Neural progenitor cell (in vitro differentiated cells): ENCODE measurements around the gene CDC20B. TPM values are rescaled to one million over a fixed set of nuclear protein-coding genes. Genes with fewer than 3 reads are reported as not detected.
A peak's percentile ranks its signal among the peaks of the same experiment; 100 is the strongest.

Source experiments
- DNase-seq: peaks from one replicate; pipeline ENCODE4 v3.0.0-alpha.2; 2016; ENCODE audit warnings: low spot score
- H2AFZ ChIP-seq: fragments of 200-600 bp; sonication (generic); replicated peaks from 2 replicates; pipeline ENCODE4 v1.6.1; 2016; ENCODE audit warnings: antibody characterized with exemption
- H3F3A ChIP-seq: fragments of 200-600 bp; sonication (generic); 2 replicates; pipeline ENCODE4 v1.6.1; 2016; ENCODE audit warnings: antibody characterized with exemption, low read depth
- H3K27ac ChIP-seq: fragments of 200-600 bp; sonication (generic); 2 replicates; pipeline ENCODE4 v1.5.1; 2016; ENCODE audit warnings: mild to moderate bottlenecking
- H3K27me3 ChIP-seq: fragments of 200-600 bp; sonication (generic); 2 replicates; pipeline ENCODE4 v1.6.1; 2016; ENCODE audit warnings: mild to moderate bottlenecking, moderate library complexity
- H3K36me3 ChIP-seq: fragments of 200-600 bp; sonication (generic); 2 replicates; pipeline ENCODE4 v1.5.1; 2016
- H3K4me1 ChIP-seq: fragments of 200-600 bp; sonication (generic); 2 replicates; pipeline ENCODE4 v1.6.1; 2016; ENCODE audit warnings: mixed run types
- H3K4me2 ChIP-seq: fragments of 200-600 bp; sonication (generic); 2 replicates; pipeline ENCODE4 v1.6.1; 2016
- H3K4me3 ChIP-seq: fragments of 200-600 bp; sonication (generic); 2 replicates; pipeline ENCODE4 v1.5.1; 2016
- H3K79me2 ChIP-seq: fragments of 200-600 bp; sonication (generic); 2 replicates; pipeline ENCODE4 v1.6.1; 2016; ENCODE audit warnings: low read depth
- H3K9ac ChIP-seq: fragments of 200-600 bp; sonication (generic); 2 replicates; pipeline ENCODE4 v1.6.1; 2016
- H3K9me3 ChIP-seq: fragments of 200-600 bp; sonication (generic); 2 replicates; pipeline ENCODE4 v1.5.1; 2016; ENCODE audit warnings: low read depth
- H4K20me1 ChIP-seq: fragments of 200-600 bp; sonication (generic); 2 replicates; pipeline ENCODE4 v1.6.1; 2016; ENCODE audit warnings: low read depth
- H3K27ac Mint-ChIP-seq: 3 replicates; pipeline ENCODE4 v1.8.0; 2021; ENCODE audit warnings: mixed read lengths
- H3K27me3 Mint-ChIP-seq: 2 replicates; pipeline ENCODE4 v1.8.0; 2022; ENCODE audit warnings: low read depth, mild to moderate bottlenecking, inconsistent platforms, moderate library complexity, mixed read lengths; ENCODE audit not compliant: insufficient read depth
- H3K36me3 Mint-ChIP-seq: 3 replicates; pipeline ENCODE4 v1.8.0; 2021; ENCODE audit warnings: mixed read lengths
- H3K4me1 Mint-ChIP-seq: 3 replicates; pipeline ENCODE4 v1.8.0; 2021; ENCODE audit warnings: mixed read lengths
- H3K4me3 Mint-ChIP-seq: 3 replicates; pipeline ENCODE4 v1.8.0; 2021; ENCODE audit warnings: mild to moderate bottlenecking, moderate library complexity, mixed read lengths
- H3K9me3 Mint-ChIP-seq: 3 replicates; pipeline ENCODE4 v1.8.0; 2020; ENCODE audit warnings: mixed read lengths
- EZH2 ChIP-seq: fragments of 200-600 bp; sonication (generic); IDR thresholded peaks from 2 replicates; pipeline ENCODE4 v1.6.1; 2017; ENCODE audit warnings: antibody characterized with exemption, mild to moderate bottlenecking, moderate library complexity
- EZH2phosphoT487 ChIP-seq: fragments of 200-600 bp; sonication (generic); IDR thresholded peaks from 2 replicates; pipeline ENCODE4 v1.6.1; 2017; ENCODE audit warnings: antibody characterized with exemption
- total RNA-seq: library from RNA; depleted of rRNA; stranded (reverse); fragments of >200 nt; gene quantifications from 2 replicates; pipeline ENCODE4 v1.2.3, GENCODE V29; 2015; ENCODE audit warnings: low replicate concordance
- TF ChIP-seq, protein P1 (sequence below): fragments of 200-600 bp; sonication (generic); IDR thresholded peaks from 2 replicates; pipeline ENCODE4 v1.5.1; 2017; ENCODE audit warnings: antibody characterized with exemption, mild to moderate bottlenecking

The CDC20B gene
- total RNA-seq, 1 donor from 2014 or later = not detected

DNA sequence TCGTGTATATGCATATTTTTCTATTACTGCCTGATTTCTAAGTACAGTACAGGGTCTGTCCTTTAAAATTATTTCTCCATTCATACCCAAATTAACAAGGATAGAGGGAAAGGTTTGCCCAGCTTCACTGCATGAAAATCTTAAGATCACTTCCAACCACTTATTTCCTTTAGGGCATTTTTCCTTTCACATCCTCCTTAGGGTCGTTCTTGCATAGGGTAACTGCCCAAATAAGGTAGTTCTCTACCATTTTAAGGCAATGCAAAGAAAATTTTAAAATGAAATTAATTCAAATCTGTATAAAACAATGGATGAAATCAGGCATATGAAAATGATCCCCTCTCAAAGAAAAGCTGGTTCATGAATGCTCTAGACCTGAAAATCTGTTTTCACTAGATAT, 4.1 kb upstream of the CDC20B start:
- H4K20me1 ChIP-seq = peaks cover 29% of the 10 kb centered on the region
- peak overlapping the region; percentile 47 for H3K4me3 ChIP-seq
- DNase-seq = no peak
- peak overlapping the region; percentile 72 for H3K4me3 Mint-ChIP-seq
- no peak overlapping the region for H3K27ac ChIP-seq
- peaks cover 13% of the 10 kb centered on the region for H3K4me1 ChIP-seq
- H2AFZ ChIP-seq = no peak overlapping the region
- H3K27me3 ChIP-seq = peaks cover 98% of the 10 kb centered on the region
- peak overlapping the region; percentile 77 for H3K4me2 ChIP-seq
- no peaks in the 10 kb centered on the region for H3K79me2 ChIP-seq
- H3K27me3 Mint-ChIP-seq = peaks cover 53% of the 10 kb centered on the region
- H3K9ac ChIP-seq = no peak overlapping the region
- no peaks in the 10 kb centered on the region for H3K9me3 ChIP-seq
- no peaks in the 10 kb centered on the region for H3K36me3 Mint-ChIP-seq
- H3K9me3 Mint-ChIP-seq = peaks cover 3% of the 10 kb centered on the region
- H3F3A ChIP-seq = peaks cover 37% of the 10 kb centered on the region
- no peaks in the 10 kb centered on the region for H3K36me3 ChIP-seq
- peaks cover 19% of the 10 kb centered on the region for H3K4me1 Mint-ChIP-seq
- no peak for TF ChIP-seq EZH2phosphoT487
- no peak overlapping the region for H3K27ac Mint-ChIP-seq

DNA sequence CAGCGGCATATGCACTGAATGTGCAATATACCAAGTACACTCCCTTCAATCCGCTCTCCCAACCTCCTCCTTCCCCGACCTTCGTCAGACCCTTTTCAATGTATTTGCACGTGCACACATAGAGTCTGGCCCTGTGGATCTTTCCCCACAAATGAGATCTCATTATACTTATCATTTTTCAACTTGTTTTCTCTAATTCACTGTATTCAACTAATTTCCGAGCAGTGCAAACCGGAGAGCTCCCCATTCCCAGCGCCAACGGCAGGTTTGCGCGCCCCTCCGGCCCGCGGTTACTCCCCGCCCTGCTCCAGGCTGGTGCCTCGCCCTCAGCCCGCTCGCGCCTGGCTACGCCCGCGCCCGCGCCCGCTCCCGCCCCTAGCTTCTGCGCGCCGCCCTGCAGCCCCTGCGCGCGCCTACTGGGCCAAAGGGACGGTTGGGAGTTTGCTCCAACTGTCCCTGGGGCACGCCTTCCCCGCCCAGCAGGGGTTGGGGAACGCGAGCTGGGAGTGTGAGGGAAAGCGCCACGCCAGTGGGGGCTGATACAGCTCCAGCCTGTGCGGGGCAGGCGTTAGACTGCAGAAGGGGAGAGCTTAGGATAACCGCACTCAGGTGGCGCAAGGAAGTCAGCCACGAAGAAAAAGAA, 3.3 kb upstream of the CDC20B start:
- H3K4me1 ChIP-seq = peaks cover 13% of the 10 kb centered on the region
- Mint-ChIP-seq H3K9me3 (peaks cover 3% of the 10 kb centered on the region), H3K4me3 (peak overlapping the region; percentile 72), H3K27me3 (peaks cover 53% of the 10 kb centered on the region), H3K27ac (no peak overlapping the region), H3K4me1 (peaks cover 19% of the 10 kb centered on the region), H3K36me3 (no peaks in the 10 kb centered on the region)
- no peak overlapping the region for H3K9ac ChIP-seq
- peak overlapping the region; percentile 47 for H3K4me3 ChIP-seq
- H4K20me1 ChIP-seq = peaks cover 29% of the 10 kb centered on the region
- TF ChIP-seq EZH2 (peak; percentile 65), EZH2phosphoT487 (no peak)
- TF ChIP-seq, protein P1, sequence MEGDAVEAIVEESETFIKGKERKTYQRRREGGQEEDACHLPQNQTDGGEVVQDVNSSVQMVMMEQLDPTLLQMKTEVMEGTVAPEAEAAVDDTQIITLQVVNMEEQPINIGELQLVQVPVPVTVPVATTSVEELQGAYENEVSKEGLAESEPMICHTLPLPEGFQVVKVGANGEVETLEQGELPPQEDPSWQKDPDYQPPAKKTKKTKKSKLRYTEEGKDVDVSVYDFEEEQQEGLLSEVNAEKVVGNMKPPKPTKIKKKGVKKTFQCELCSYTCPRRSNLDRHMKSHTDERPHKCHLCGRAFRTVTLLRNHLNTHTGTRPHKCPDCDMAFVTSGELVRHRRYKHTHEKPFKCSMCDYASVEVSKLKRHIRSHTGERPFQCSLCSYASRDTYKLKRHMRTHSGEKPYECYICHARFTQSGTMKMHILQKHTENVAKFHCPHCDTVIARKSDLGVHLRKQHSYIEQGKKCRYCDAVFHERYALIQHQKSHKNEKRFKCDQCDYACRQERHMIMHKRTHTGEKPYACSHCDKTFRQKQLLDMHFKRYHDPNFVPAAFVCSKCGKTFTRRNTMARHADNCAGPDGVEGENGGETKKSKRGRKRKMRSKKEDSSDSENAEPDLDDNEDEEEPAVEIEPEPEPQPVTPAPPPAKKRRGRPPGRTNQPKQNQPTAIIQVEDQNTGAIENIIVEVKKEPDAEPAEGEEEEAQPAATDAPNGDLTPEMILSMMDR = peak; percentile 31
- DNase-seq = peak; percentile 94
- H3K27ac ChIP-seq = no peak overlapping the region
- no peaks in the 10 kb centered on the region for H3K36me3 ChIP-seq
- peak overlapping the region; percentile 31 for H2AFZ ChIP-seq
- H3K27me3 ChIP-seq = peaks cover 98% of the 10 kb centered on the region
- peak overlapping the region; percentile 77 for H3K4me2 ChIP-seq
- no peaks in the 10 kb centered on the region for H3K79me2 ChIP-seq
- H3F3A ChIP-seq = peaks cover 37% of the 10 kb centered on the region
- H3K9me3 ChIP-seq = no peaks in the 10 kb centered on the region

DNA sequence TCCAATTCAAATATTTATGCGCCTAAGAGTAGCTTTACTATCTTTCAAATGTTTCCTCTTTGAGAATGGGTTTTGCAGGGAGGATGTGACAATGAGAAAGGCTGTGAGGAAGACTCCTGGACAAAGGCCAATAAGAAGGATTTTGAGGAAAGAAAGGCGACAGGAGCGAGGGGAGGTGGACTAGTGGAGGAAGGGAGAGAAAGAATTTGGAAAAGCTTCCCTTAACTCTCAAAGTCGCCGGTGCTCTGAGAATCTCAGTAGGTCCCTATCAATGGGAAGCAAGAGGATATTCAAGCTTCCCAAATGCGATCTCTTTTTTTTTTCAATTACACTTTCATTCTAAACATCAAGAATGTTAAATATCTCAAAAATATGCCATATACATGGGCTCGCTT, 2.8 kb upstream of the CDC20B start:
- peaks cover 98% of the 10 kb centered on the region for H3K27me3 ChIP-seq
- peak overlapping the region; percentile 72 for H3K4me3 Mint-ChIP-seq

More for the DNA sequence above, 2.8 kb upstream of the CDC20B start:
- Mint-ChIP-seq H3K36me3 (no peaks in the 10 kb centered on the region), H3K9me3 (no peaks in the 10 kb centered on the region), H3K27ac (no peak overlapping the region), H3K27me3 (peaks cover 55% of the 10 kb centered on the region), H3K4me1 (peaks cover 19% of the 10 kb centered on the region)
- Histone ChIP-seq H3K4me1 (peaks cover 13% of the 10 kb centered on the region), H3F3A (peaks cover 37% of the 10 kb centered on the region), H3K27ac (no peak overlapping the region), H3K79me2 (no peaks in the 10 kb centered on the region), H3K36me3 (no peaks in the 10 kb centered on the region), H2AFZ (no peak overlapping the region), H3K4me2 (peak overlapping the region; percentile 77), H3K9ac (no peak overlapping the region), H4K20me1 (peaks cover 29% of the 10 kb centered on the region), H3K4me3 (peak overlapping the region; percentile 47), H3K9me3 (no peaks in the 10 kb centered on the region)
- DNase-seq = peak; percentile 44
- TF ChIP-seq EZH2 (no peak), EZH2phosphoT487 (no peak)
- TF ChIP-seq, protein P1 = no peak
